Stimulated activated naive CD4-positive, alpha-beta T cell treated with Interleukin-2 at 50 U/mL for 16 hours (primary cell): Measurements from ENCODE around the gene MRPL49.
"Not testable (repeated sequence)": the region's sequence is repeated elsewhere in the genome, so short reads cannot be mapped to it uniquely, and the experiment has no call there.

Experiments used
- DNase-seq: peaks from one replicate; lab custom pipeline; 2025; lab: John Stamatoyannopoulos, UW

Gene MRPL49

DNA sequence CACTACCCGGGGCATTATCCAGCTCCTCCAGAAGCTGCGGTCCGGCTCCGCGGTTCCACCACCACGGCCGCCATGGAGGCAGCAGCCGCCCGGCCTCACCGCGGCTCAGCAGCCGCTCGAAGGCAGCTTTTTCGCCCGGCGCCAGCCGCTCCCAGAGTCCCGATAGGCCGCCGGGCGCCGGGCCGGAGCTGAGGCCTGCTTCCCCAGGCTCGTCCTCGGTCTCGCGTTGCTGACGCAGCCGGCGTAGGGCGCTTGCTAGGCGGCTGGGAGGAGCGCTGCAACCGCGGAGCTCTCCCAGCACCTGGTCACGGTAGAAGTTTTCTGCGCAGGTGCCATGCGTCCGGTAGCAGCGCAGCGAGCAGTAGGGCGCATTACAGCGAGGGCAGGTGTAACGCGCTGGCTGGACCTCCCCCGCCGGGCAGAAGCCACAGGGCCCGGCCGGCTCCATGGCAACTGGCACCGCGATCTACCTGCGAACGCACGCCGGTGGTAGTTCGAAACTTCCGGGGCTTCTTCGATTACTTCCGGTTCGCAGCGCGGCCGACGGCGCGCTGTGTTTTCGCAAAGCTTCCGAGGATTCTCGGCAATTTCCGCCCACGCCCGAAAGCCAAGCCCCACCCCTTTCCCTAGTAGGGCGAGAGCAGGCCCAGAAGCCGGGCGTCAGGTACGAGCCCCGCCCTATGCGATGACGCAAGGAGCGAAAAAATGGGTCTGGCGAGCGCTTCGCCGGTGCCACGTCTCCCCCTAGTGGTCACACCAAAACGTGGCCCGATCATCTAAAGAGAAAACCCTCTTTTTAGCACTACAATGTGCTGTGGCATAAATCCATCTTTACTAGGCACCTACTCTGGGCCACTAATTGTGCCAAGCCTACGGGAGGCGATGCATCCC, 4.7 kb upstream of the MRPL49 start, which contains the start of gene ZNHIT2:
Gene ZNHIT2, minus strand, starts transcription at position 496 of the 891 bp plus-strand sequence. Its CDS starts 48 bp downstream, at position 448.
- peak; percentile 100 for DNase-seq

DNA sequence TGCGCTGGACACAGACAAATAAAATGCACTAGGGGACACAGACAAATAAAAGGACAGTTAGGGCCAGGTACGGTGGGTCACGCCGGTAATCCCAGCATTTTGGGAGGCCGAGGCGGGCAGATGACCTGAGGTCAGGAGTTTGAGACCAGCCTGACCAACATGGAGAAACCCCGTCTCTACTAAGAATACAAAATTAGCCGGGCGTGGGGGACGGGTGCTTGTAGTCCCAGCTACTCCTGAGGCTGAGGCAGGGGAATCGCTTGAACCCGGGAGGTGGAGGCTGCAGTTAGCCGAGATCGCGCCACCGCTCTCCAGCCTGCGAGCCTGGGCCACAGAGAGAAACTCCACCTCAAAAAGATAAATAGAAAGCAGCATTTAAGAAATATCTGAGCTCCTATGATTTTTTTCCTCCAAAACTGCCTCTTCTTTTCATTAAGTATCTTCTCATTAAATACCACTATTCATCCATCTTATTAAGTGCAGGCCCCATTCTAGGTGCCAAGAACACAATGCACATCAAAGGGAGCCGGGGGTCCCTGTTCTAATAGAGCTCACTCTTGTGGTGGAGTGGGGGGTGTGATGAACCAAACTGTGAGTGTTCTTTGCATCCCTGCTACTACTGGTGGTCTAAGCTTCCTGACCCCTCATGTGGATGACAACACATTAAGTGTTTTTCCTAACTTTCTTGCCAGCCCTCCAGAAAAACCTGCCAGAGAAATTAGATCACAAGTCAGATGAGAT, 3.9 kb upstream of the MRPL49 start:
- no peak for DNase-seq

DNA sequence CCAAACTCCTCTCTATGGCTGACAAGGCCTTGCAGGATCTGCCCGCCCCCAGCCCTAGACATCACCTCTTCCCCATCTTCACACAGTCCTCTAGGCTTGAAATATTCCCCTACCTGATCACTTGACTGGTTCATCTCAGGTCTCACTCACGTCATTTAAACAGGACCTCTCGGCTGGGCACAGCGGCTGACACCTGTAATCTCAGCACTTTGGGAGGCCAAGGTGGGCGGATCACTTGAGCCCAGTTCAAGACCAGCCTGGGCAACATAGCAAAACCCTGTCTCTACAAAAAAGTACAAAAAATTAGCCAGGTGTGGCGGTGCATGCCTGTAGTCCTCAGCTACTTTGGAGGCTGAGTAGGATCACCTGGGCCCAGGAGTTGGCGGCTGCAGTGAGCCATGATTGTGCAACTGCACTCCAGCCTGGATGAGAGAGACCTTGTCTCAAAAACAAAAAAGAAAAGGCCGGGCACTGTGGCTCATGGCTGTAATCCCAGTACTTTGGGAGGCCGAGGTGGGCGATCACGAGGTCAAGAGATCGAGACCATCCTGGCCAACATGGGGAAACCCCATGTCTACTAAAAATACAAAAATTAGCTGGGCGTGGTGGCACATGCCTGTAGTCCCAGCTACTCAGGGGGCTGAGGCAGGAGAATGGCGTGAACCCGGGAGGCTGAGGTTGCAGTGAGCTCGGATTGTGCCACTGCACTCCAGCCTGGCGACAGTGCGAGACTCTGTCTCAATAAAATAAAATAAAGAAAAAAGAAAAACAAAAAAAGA, 3.0 kb upstream of the MRPL49 start:
- not testable (repeated sequence) for DNase-seq

DNA sequence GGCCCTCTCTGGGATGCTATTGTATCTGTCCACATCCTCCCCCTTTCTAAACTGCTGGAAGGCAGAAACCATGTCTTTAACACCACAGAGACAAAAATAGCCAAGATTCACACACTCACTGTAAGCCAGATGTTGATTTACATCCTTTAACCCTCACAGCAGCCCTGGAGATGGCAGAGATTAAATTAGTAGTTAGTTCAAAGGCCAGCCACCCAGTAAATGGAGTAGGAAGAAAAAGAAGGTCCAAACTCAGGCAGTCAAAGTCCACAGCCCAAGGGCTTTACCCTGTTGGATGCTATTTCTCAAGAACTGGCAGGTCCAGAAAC, 2.5 kb upstream of the MRPL49 start:
- no peak for DNase-seq

DNA sequence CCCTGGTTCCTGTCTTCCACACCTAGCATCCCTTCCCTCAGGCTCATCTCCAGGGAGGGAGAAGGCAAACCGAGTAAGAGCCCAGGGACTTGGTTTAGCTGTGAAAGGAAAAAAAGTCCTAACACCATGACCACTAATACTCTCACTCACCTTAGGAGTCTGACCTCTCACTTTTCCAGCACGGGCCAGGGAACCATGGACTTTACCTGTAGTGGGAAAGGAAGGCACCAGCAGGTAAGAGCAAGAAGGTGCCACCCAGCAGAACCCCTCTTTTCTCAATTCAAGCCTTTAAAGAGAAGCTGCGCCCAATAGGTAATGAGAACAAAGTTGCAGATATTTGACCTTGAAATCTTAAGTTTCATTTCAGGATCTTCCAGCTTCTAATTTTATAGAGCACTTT, 1.3 kb upstream of the MRPL49 start:
- DNase-seq: no peak

DNA sequence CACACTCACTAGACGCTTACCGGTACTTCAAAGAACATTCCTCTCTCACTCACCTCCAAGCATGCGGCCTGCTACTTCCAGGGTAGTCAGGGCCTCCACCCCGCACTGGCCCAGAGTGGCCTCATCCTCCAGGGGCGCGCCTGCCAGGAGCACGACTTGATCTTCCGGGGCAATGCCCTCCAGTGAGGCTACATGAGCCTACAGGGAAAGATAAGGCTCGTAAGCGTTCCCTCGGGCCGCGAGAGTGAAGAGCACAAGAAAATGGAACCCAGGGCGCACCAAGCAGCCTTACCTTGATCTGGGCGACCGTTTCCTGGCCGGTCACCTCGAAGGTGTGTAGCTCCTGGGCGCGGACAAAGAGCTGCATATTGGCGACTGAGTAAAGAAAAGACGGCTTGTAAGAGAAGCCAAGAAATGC, 665 bp upstream of the MRPL49 start:
- DNase-seq: peak; percentile 16

DNA sequence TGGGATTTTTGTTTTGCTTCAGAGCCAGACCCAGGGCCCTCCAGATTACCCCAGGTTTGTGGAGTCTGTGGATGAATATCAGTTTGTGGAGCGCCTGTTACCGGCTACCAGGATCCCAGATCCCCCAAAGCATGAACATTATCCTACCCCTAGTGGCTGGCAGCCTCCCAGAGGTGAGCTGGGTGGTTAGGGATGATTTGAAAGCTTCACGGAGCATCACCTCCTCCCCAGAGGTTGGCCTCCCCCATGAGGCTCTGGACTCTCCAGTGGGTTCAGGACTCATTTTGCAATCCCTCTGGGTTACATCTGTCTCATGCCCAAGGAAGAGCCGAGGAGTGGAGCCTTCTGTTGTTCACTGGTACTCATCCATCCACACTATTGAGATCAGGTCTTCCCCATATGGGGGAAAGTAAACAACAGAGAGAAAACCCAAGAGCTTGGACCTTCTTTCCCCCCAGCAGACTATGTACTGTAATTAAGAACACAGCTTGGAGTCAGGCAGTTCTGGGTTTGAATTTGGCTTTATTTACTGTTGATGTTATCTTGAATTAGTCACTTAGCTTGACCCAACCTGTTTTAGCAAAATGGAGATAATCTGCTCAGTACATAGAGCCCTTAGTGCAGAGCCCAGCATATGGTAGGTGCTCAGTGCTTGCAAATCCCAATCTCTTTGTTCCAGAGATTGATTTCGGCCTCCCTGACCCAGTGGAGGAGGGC, 2.5 kb downstream of the MRPL49 start:
- no peak for DNase-seq

DNA sequence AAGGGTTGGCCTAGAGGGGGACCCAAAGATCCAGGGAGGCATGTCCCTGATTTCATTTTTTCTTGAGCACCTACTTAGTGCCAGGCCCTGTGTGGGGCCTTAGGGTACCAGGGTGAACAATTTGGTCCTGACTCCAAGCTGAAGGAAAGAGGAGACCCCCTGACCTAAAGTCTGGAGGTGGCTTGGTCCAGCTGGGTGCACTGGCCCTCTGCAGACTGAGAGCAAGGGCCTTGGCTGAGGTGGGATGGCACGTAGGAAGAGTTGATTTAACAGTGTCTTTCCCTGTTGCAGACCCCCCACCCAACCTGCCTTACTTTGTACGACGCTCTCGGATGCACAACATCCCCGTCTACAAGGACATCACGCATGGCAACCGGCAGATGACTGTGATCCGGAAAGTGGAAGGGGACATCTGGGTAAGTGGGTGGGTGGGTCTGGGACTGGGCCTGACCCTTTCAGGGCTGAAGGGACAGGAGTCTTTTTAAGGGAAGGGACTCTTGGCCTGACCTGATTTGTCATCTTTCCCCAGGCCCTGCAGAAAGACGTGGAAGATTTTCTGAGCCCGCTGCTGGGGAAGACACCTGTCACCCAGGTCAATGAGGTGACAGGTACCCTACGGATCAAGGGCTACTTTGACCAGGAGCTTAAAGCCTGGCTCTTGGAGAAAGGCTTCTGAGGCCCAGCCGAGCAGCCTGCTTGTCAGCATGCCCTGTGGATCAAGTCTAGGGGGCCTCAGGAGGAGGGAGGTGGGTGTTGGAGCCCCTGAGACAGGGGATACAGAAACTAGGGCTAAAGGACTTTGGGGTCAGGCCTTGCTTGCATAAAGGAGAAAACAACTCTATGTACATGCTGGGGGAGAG, 3.3 kb downstream of the MRPL49 start:
- no peak for DNase-seq

DNA sequence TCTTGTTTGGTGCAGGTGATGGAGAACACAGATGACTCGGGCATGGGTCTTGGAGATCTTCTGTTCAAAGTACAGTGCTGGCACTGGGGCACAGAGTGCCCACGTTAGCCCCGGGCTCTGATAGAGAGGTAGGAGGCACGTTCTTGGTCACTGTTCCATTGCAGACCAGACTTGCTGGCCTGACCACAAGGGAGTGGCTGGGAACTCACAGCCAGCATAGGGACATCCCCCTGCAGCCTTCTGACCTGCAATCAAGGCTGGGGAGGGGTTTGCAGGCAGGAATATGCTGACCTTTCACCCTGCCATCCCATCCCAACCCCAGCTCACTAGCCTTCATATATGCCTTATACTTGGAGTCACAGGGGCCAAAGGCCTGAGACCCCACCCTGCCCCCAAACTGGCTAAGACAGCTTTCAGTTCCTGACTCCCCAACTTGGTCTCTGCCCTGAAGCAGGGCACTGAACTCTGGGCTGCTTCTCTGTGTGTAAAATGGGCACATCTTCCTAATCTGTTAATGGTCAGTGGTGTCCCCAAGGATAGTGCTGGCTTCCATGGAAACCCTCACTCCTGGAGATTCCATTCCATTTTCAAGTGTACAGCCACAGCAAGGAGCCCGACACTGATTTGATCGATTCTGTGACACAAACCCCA, 4.6 kb downstream of the MRPL49 start:
- no peak for DNase-seq

DNA sequence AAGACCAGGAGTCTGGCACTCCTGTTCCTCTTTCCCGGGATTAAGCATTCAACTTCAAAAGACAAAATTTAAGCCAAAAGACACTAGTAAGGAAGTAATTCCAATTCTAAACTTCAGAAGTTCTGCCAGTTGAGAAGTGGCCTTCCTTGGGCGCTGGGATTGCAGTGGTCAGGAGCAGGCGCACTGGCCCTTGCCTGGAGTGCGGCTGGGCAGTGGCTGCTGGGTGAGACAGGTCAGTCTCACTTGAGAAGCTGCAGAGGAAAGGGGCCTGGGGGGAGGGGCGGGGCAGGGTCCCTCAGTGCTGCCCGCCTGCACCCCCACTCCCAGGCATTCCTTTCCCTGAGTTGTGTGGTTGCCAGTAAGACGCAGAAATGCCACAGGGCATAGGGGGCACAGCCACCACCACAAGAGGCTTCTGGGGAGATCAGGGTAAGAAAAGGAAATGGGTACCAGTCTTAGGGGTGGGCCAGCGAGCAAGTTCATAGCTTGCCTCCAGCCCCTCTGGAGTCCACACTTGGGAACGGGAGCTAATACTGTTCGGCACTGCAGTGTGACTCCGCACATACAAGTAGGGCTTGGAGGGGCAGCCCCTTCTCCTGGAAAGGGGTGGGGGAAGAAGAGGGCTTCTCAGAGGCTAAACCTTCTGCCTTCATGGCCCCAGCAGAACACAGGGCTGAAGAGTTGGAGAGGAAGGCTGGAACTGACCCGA, 5.5 kb downstream of the MRPL49 start:
- no peak for DNase-seq

DNA sequence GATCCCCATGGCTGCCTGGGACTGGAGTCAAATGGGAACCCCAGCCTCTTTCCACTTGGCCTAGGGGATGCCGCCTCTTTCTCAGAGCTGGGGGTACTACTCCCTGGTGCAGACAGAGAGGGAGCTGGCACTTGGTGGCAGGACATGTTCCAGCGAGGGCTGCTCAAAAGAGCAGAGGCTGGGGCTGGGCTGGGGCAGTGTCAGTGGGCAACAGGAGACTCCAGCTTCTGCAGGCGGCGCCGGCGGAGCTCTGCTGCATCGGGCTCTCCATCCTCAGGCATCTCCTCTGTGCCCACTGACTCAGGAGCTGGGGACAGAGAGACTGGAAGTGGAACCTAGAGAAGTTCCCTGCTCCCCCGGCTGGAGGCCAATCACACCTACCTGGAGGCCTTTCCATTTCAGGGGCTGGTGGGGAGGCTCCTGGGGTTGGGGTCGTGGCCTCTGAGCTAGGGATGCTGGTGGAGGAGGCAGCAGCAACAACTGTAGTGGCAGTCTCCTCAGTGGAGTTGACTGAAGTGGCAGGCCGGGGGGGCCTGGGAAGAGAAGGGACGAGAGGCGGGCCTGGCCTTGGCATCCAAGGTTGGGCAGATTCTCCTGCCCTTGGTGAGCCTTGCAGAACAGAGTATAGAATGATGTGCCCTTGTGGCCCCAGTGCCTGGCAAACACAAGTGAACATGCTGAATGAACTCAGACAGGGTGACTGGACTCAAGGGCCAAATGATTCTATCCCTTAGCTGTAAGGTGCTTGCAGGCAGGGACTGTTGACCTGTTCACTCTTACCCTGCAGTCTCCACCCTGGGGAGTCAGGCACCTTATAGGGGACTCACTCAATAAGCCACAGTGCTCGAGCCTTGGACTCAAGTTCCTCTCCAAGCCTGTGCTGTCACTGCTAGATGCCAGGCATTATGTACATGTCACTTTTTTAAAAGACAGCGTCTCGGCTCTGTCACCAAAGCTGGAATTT, 6.3 kb downstream of the MRPL49 start:
- DNase-seq: no peak

DNA sequence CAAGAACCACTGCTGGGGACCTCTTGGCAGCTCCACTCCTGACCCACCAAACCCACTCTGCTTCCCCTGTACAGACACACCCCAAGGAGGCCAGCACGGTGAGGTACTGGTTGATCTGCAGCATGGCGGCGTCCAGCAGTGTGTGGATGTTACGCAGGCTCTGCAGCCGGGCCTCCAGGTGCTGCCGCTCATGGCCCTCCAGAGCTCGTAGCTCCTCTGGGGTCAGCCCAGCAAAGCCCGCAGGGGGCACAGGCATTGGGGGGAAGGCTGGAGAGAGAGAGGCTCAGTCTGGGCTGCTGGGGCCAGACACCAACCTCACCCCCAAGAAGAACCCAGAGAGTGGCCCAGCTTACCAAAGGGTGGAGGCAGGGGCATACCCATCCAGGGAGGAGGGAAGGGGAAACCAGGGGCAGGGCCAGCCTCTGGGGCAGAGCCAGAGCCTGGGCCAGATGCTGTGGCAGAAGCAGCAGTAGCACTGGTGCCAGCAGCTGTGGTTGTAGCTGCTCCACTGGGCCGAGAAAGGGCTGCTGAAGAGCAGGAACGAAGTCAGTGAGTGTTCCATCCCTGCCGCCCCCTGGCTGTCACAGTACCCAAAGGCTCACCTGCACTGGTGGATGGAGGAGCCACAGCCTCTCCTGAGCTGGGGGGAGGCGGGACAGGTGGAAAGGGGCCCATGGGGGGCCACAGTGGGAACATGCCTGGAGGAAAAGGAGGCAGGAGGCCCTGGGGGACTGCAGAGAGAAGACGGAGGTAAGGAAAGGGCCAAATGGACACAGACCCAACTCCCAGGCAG, 7.7 kb downstream of the MRPL49 start:
- no peak for DNase-seq

DNA sequence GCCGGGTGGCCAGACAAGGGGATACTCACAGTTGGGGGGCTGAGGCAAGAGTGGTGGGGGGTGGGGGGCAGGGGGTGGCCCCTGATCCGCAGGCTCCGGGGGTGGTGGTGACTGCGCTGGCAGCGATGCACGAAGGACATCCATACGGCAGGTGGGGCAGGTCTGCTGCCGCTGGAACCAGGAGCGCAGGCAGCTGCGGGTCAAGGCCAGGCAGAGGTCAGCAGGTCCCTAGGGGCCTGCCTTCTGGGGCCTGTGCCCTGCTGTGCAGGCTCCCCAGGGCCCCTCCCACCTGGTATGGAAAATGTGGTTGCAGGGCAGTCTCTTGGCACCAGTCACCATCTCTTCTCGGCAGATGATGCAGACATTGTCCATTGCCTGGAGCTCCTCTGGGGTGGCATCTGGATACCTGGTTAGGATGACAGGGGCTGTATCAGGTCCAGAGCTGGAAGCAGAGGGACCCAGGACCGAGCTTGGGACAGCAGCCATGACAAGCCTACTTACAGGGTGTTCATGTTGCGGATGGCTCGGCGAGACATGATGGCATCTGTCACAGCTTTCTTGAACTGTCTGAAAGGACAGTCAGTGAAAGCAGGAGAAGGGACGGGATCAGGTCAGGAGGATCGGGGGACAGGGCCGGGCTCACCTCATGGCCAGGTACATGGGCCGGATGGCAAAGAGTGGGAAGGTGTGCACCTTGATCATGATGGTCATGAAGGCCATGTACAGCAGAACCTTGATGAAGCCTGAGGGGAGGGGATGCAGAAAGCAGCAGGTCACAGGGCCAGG, 8.7 kb downstream of the MRPL49 start:
- DNase-seq: no peak

DNA sequence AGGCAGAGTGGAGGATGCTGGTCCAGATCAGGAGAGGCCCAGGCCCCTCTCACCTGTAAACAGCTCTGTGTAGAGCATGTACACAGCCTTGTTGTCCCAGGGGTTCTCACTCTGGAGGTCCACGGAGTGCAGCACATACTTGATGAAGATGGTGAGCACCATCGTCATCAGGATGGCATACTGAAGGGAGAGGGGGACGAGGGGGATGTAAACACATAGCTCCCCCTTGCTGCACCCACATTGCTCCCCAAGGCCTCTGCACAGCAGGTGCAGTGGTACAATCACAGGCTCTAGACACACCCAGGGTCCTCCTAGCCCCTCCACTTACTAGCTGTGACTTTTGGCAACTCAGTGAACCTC, 9.3 kb downstream of the MRPL49 start:
- no peak for DNase-seq

DNA sequence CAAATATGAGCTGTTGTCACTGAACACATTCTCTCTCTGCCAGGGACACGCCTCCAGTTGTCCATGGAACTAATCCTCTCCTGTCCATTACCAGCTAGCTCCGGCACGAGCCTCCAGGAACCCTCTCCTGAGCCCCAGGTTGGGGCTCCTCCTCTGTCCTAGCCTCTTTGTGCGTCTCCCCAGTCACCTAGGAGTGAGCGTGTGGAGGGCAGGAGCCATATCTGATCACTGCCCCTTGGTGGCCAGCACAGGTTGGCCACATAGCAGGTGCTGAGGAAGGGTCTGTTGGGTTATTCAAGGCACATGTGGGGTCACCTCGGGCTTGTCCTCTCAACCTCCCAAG, 9.7 kb downstream of the MRPL49 start:
- no peak for DNase-seq

DNA sequence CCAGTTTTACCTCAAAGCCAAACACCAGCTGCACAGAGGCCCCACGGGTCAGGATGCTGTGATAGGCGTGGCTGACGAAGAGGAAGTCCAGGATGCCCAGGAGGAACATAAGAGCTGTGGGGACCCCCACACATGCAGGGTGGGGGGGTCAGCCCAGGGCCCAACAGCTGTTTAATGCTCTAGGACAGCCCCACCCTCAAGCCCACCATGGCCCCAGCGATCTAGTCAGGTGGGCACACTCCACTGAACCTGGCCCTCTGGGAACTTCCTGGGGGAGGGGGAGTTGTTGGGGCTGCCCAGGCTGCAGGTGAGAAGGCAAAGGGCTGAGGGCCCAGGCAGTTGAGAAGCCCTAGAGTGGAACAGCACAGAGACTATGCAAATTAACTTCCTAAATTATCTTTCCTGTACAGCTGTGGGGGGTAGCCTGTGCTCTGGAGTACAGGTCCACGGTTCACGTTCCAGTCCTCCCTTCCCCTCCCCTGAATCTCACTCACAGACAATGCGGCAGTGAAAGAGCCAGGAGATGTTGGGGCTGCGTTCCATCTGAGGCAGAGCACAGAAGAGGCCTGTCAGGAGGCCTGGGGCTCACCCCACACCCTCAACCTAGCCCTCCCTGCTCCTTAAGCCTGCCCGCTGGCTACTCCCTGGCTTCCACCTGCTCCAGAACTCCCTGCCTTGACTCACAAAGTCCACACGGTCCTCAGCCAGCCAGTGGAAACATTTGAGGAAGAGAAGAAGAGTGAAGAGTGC, 10.3 kb downstream of the MRPL49 start:
- DNase-seq: no peak
